GM21619 (cell line): ENCODE results near the gene MCRS1.
A peak's percentile ranks its signal among the peaks of the same experiment; 100 is the strongest.
"Not testable (repeated sequence)": the region's sequence is repeated elsewhere in the genome, so short reads cannot be mapped to it uniquely, and the experiment has no call there.

Experiments
- ATAC-seq: cut with Tn5 transposase; IDR thresholded peaks from one replicate; pipeline ENCODE4 v1.9.1; 2021; ENCODE audit not compliant: unreplicated experiment

MCRS1 gene, protein sequence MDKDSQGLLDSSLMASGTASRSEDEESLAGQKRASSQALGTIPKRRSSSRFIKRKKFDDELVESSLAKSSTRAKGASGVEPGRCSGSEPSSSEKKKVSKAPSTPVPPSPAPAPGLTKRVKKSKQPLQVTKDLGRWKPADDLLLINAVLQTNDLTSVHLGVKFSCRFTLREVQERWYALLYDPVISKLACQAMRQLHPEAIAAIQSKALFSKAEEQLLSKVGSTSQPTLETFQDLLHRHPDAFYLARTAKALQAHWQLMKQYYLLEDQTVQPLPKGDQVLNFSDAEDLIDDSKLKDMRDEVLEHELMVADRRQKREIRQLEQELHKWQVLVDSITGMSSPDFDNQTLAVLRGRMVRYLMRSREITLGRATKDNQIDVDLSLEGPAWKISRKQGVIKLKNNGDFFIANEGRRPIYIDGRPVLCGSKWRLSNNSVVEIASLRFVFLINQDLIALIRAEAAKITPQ

DNA sequence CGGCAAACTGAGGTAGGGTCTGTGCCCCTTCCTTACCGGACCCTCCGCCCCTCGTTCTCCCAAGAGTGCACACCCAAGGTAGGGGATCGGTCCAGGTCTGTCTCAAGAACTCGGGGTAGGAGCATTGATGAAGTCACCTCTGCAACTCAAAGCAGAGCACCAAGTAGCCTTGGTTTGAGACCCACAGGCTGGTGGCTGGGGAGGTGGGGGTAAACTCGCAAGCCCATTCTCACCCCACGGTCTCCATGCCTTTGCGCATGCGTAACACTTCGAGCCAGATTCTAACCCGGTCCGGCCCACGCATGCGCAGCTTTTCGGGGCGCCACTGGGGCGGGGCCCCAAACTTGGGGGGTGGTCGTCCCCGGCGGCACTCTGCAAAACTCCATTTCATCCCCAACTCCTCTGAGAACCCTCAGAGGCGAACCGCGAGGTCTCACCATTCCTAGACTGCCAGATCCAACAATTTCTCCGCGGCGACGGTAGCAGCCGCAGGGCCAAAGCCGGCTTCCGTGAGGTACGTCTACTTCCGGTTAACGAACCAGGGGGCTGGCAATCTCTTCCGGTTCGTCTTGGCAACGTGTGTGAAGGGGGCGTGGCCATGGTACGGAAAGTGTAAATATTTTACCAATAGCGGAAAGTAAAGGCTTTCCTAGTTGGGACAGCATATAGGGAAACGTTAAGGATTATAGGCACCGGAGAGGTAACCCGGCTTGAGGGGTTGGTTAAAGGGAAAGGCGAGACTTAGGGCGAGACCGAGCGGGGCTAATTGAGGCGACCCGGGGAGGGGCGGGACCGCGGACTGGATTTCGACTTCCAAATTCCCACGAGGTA, at the start of gene MCRS1:
Gene MCRS1, minus strand, starts transcription at position 532 of the 831 bp plus-strand sequence. CDS start 1,411 bp downstream, outside the sequence.
- ATAC-seq, result peak; percentile 77

DNA sequence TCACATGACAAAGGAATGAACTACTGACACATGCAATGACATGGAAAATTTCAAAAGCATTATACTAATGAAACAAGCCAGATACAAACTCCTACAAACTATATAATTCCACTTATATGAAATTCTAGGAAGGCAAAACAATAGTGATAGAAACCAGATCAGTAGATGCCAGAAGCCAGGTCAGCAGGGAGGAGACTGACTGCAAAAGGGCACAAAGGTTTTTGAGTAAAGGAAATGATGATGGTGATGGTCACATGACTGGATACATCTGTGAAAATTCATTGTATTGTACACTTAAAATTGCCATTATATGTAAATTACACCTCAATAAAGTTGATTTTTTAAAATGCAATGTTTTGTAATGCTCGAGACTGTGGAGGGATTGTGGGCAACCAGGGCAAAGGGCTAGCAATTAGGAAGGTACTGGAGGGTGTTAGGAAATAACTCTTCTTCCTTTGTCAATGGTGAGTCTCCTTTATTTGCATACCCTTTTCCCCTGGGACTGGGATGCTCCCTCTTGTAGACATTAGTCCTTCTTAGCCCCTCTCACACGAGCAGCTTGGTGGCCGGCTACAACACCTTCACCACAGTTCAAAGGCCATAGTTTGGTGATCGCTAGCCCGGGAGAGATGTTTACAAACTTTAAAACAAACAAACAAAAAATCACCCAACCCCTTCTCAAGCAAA, 48.7 kb upstream of the MCRS1 start:
- no peak for ATAC-seq

DNA sequence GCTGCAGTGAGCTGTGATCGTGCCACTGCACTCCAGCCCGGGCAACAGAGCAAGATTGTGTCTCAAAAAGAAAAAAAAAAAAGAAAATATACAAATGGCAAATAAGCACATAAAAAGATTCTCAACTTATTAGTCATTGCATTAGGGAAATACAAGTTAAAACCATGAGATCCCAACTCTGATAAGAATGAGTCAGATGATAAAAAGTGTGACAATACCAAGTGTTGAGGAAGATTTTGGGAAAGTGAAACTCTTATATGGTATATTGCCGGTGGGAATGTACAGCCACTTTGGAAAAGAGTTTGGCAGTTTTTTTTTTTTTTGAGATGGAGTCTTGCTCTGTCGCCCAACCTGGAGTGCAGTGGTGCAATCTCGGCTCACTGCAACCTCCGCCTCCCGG, 47.8 kb upstream of the MCRS1 start:
- no peak for ATAC-seq

DNA sequence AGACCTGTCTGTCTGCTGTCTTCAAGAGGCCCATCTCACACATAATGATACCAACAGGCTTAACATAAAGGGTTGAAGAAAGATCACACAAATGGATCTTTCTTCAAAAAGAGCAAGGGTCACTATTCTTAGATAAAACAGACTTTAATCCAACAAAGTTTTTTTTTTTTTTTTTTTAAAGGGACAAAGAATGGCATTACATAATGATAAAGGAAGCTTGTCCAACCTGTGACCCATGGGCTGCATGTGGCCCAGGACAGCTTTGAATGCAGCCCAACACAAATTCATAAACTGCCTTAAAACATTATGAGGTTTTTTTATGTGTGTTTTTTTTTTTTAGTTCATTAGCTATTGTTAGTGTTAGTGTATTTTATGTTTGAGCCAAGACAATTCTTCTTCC, 44.3 kb upstream of the MCRS1 start:
- no peak for ATAC-seq

DNA sequence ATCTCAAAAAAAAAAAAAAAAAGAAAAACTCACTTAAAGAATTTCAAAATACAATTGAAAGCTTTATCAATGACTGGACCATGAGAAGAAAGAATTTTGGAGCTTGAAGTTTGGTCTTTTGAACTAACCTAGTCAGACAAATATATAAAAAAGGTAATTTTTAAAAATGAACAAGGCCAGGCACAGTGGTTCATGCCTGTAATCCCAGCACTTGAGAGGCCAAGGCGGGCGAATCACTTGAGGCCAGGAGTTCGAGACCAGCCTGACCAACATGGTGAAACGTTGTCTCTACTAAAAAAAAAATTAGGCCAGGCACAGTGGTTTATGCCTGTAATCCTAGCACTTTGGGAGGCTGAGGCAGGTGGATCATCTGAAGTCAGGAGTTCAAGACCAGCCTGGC, 42.8 kb upstream of the MCRS1 start:
- not testable (repeated sequence) for ATAC-seq

DNA sequence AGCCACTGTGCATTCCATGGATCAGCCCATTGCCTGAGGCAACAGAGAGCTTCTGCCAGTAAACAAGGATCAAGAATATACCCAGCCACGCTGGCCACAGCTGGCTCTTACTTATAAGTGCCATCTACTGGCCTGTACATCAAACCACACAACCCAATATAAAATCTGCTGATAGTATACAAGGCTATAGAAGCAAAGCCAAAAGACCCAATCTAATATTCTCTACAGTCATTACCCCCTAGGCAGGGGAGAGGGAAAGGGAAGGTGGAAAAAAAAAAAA, 41.9 kb upstream of the MCRS1 start:
- no peak for ATAC-seq

DNA sequence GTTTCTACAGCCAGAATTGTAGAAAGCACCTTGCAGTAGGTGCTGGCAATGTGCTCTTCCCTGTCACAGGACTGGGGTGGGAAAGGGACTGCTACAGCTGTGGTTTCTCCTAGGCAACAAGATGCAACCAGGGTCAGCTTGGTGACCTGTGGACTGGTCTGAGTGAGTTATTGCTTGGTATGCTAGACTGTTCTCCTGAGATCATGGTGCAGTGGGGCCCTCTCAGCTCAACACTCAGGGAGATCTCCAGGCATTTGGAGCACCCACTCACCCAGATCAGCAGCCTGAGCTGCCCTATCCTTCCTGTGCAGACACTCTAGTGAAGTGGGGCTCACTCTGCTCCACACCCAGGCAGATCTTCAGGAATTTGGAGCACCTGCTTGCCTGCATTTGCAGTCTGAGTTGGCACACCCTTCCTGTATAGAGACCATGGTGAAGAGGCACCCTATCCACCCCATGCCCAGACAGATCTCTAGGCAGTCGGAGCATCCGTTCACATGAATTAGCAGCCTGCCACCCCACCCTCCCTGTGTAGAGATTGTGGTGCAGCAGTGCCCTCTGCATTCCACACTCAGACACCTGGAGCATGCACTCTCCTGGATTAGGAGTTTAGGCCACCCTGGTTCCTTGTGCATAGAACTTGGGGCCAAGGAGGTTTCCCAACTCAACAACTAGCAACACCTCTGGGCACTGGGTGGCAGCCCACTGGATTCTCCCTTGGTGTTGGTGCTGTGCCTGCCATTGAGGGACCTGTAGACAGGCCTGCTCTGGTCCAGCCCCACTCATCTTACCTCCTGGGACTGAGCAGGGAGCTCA, 41.3 kb upstream of the MCRS1 start:
- no peak for ATAC-seq

DNA sequence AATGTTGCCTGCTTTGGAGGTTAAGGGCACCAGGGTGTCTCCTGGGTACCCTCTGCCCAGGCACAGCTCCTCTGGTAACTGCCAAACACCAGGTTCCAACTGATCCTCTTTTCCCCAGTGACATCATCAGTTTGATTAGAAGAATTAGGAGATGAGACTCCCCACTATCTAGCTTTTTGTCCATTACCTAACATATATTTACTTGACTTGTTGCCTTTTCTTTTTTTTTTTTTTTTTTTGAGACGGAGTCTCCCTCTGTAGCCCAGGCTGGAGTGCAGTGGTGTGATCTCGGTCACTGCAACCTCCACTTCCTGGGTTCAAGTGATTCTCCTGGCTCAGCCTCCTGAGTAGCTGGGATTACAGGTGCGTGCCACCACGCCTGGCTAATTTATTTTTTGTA, 37.6 kb upstream of the MCRS1 start, which contains the start of gene FAM186B:
Gene FAM186B, minus strand, starts transcription at position 101 of the 400 bp plus-strand sequence. CDS start 162 bp downstream, outside the sequence.
- not testable (repeated sequence) for ATAC-seq

DNA sequence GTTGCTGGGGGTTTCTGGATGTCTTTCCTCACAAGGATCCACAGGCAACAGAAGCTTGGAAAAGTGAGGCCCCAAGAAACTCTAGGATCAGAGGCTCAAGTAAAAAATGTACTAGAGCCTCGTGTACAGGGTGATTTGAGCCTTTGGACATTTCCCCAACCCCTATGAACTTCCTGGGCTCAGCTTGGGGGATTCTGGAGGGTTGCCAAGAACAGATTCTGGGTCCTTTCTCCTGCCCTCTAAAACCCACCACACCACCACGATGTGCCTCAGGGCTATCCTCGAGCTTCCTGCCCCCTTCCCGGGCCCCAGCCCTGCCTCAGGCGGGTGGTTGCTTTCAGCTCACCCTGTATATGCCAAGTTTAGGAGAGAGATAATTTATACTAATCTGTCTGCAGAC, 36.9 kb upstream of the MCRS1 start:
- ATAC-seq, result no peak

DNA sequence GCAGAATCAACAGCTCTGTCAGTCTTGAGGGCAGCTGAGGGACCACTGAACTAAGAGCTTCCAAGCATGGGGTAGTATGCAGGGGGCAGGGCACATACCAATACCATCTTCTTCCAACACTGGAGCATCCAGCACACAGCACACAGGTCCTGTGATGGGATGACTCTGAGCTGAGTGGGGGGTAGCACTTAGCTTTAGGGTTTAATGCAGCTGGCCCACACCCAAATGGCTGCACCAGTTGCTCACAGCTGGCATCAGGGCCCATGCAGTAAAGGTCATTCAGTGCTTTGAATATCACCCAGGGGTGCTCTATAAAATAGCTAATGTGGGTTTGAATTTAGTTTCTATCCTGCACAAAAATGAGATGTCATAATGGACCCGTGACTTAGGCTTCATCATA, 35.8 kb upstream of the MCRS1 start:
- ATAC-seq, result no peak

DNA sequence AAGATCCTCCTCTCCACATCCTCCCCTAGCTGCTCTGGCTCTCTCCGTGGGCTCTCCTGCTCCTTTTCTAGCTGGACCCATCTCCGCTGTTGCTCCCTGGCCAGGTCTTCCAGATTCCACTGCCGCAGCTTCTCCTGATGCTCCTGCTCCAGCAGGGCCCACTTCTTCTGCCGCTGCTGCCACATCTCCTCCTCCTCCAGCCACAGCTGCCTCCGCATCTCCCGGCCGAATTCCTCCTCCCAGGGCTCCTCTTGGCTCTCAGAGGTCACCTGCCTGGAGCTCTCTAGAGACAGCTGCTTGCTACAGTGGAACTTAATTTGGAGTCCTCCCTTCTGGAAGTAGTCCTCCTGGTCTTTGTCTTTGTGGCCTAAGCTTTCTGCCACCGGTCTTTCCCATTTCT, 32.0 kb upstream of the MCRS1 start:
- ATAC-seq, result no peak

DNA sequence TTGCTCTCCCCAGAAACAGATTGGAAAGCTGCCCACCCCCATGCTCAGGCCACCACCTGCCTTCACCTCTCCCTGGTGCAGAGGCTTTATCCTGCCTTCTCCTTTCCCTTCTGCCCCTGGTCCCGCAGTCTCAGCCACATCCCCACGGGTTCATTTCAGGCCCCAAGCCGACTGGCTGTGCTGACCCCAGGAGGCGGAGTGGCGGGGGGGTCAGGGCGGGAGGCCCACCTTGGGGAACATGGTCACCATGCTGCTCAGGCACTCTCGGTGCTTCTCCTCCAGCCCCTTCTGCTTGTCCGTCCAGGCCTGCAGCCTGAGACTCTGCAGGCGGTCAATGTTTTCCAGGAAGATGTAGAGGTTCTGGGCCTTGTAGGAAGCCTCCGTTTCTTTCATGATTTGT, 30.6 kb upstream of the MCRS1 start:
- no peak for ATAC-seq

DNA sequence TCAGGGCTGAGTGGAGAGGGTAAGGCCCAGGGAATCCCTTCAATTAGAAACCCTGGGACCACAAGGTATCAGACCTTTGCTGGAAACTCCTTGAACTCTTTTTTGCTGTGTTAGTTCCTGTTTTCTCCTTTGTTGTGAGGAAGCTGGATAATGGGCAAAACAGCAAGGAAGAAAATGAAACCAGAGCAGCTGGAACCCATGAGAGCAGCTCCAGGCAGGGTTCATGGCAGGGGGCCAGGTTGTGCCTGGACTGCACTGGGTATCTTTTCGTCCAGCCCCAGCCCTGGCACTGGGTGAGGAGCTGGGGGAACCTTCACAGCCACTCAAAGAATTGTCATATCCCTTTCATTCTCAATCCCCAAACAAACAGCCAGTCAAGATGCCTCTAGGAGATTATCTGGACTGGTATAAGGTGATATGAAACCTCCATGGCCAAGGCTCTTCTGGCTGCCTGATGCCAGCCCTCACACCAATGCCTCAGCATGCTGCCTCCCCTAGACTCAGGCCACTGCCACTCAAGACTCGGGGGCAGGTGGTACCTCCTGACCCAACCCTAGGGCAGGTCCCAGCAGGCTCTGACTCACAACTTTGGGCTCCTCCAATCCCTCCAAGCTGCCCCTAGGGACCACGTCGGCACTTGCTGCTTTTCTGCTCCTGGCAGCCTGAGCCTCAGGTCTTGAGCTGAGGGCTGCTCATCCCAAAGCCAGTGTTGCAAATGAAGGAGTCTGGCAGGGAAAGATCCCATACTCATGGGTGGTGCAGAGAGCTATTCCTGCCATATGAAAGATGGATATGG, 21.0 kb upstream of the MCRS1 start:
- ATAC-seq, result no peak

DNA sequence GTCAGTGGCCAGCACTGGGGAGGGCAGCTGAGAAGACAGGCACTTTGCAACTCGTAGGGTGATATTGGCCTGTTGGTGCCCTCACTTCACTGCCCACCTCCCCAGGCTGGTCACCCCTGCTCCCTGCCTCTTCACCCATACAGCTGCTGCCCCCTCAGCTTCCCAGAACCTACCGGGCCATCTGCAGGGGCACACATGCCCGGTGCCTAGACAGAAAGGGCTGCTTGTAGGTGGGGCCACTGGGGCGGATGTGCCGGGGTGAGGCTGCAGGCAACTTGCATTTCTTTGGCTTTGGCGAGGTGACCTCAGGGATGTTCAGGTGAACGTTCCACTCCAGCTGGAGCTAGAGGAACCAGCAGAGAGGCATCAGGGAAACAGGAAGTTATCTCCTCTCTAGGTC, 20.3 kb upstream of the MCRS1 start:
- no peak for ATAC-seq

DNA sequence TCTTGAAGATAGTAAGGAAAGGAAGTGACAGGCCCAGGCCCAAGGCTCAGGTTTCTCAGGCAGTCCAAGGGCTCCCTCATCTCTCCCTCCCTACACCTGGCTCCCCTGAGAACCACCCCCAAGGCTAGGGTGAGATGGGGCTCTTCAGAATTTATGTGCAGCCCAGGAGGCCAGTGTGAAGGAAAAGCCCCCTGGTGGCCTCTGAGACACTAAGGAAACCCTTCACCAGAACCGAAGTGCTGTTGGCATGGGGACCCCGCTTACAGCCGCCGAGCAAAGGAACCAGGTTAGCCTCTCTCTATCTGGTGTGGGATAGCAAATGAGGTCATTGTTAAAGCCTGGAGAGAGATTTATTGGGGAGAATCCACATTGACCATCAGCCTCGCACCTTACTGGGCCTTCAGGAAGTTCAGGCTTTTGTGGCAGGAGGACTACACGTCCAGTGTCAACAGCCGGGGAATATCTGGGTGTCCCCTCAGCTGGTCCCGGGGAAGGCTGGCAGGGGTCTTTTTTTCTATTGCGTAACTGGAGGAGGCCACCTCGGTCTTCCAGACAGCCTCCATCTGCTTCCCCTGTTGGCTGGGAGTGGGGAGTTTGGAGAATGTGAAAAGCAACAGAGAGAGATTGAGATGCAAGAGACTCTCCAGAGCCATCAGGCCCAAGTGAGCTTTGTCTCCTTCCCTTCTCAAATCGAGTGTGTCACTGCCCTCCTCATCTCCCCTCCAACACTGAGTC, 19.4 kb upstream of the MCRS1 start:
- no peak for ATAC-seq

DNA sequence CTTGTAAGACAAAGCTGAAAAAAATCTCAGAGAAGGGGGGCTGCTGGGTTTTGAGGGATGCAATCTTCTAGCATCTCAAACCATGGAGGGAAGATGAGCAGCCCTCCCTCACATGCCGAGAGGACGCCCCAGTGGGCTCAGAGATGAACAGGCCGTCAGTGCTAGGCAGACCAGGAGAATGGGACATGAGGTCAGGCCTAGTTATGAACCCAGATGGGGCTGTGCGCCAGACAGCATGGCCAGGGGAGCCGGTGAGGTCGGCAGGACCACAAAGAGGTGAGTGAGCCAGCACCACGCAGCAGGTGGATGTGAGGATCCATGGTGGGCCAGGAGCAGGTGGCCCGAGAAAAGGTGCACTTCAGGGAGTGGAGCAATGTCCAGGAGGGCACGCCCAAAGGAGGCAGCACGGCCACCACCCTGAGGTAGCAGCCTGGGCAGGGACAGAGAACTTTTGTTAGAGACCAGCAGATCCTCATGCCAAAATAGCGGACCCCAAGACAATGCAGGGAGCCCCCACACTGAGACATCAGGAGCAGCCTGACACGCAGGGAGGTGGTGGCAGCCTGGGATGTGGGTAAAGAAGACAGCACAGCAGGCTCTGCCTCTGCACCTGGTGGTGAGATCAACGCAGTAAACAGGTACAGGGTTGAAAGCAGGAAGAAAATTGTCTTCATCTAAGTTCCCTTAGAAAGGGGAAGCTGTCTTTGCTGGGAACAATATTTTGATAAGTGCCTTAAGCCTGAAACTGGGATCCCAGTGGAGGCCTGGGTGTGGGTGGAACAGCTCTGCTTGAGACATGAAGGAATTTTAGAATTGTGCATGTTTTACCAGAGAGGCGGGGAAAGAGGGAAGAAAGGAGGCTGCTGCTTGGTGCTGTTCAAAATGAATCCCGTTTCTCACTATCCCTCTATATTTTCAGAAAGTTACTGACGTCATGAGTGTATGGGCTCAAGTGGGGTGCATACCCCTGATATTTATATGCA, 17.8 kb upstream of the MCRS1 start:
- ATAC-seq, result no peak

DNA sequence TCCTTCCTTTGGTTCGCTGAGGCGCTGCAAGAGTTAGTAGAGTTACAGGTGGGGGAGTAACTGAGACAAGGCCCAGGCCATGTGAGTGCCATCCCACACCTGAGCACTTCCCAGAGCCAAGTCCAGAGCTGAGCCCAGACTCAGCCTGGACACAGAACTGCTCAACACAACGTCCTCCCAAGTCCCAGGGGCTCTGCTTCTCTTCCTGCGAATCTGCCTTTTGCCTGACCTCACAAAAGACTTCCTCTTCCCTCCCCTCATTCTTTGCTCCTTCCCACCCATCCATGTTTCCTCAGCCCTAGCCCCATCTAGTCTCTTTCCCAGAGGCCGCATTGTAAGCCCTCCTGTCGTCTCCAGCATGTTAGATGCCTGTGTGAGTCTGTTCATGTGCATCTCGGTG, 16.6 kb upstream of the MCRS1 start:
- no peak for ATAC-seq
